ENCODE measurements around the gene PTH.

PTH gene

DNA sequence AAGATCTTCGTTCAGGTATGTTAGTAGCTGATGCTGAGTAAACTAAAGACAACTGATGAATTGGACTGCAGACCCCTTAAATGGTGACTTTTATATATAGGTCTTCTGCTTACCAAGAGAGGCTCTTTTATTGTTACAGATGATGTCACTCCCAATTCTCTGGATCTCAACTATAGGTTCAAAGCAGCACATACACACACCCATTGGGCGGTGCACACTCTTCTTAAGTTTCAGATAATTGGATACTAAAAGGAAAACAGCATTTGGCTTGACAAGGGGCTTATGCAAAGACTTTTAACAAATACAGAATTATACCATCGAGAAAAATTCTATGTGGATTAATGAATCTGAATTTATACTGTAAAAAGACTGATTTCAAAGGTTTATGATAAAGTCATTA is at the start of gene PTH:
PTH (minus strand) TSS at position 69 of the 400 bp plus-strand sequence. CDS start 3,142 bp downstream, outside the sequence.
- DNase-seq, result no peak

DNA sequence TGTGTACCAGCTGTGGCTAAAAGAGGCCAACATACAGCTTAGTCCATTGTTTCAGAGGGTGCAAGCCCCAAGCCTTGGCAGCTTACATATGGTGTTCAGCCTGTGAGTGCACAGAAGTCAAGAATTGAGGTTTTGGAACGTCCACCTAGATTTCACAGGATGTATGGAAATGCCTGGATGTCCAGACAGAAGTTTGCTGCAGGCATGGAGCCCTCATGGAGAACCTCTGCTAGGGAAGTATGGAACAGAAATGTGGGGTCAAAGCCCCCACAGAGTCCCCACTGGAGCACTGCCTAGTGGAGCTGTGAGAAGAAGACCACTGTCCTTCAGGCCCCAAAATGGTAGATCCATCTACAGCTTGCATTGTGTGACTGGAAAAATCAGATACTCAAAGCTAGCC is 42.2 kb upstream of the PTH start:
- DNase-seq, result no peak

DNA sequence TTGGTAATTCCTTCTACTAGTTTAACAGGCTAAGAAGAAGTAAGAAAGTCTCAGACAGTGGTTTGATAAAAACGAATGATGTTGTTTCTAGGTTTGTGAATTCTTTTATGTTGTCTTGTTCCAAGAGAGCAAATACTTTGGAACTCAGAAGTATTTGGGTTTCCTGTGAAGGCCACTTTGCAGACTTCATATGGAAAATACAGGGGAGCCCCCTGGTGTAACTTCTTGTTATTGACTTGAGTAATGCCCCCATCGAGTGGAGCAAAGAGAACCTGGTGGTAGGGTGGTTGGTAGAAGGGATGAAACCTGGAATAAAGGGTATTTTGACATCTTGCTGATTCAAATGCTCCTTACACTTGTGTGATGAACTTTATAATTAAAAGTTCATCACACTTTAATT is 40.0 kb upstream of the PTH start:
- no peak for DNase-seq

DNA sequence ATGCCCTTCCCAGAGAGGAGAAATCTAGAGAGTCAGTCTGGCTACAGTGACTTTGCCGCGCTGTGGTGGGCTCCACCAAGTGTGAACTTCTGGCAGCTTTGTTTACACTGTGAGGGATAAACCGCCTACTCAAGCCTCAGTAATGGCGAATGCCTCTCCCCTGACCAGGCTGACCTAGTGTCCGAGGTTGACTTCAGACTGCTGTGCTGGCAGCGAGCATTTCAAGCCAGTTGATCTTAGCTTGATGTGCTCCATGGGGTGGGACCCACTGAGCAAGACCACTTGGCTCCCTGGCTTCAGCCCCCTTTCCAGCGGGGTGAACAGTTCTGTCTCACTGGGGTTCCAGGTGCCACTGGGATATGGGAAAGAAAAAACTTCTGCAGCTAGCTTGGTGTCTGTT is 38.6 kb upstream of the PTH start:
- DNase-seq, result no peak

DNA sequence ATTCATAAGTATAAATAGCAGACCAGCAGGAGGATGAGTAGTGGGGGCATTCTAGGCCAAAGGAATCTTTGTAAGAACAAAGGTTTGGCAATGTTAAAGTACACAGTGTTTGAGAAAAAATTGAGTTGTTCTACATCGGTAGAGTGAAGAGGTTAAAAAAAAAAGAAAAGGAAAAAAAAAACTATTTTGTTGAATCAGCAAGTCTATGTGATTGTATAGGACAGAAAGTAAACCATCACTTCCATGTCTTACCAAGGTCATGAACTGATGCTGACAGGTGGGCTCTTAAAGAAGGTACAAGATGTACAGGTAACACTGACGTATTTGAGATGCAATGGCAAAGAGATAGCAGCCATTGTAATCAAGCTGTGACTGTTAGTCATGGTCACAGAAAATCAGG is 29.5 kb upstream of the PTH start:
- DNase-seq, result no peak

DNA sequence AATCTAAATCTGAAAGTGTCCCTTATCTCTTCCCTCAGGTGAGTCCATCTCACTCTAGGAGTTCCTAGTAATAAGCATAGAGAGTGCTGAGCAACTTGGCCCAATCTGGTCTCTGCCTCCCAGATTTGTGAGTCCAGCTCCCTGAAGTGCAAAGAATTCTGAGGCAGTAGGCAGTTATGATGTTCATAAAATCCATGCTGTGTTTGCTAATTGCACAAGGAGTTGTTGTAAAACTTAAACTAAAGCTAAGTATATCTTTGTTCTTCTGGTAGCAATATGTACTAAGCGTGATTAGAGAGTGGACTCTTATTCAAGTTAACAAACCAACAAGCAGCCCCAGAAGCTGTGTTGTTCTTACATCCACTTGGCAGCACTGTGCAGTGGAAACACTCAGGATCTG is 7.6 kb upstream of the PTH start:
- DNase-seq, result no peak

DNA sequence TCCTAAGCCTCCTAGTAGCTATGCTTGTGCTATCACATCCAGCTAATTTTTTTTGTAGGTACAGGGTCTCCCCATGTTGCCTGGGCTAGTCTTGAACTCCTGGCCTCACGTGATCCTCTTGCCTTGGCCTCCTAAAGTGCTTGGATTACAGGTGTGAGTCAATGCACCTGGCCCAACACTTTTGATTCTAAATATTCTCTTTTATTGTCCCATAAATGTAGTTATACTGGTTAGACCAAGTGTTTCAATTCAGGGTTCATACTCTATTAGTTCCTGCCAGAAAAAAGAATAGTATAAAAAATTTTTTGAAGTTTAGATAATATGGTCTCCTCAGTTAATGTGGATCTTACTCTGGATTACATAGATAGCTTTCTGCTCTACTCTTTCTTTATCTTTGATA is 6.7 kb upstream of the PTH start:
- no peak for DNase-seq

DNA sequence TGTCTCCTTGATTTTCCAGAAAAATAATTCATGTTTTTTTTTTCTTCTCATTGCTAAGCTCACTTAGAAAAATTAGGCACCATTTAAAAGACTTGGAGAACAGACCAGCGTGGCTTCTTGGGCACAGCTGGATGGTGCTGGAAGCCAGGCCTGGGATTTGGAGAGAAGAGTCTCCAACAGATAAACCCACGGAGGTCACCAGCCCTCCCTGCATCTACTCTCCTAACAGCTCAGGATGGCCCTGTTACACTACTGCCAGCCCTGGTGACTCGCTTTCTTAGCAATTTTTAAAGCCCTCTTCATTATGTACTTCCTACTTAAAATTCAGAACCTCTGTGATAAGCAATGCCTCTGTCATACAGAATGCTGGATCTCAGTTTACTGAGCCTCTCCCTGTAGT is 1.7 kb downstream of the PTH start:
- no peak for DNase-seq

DNA sequence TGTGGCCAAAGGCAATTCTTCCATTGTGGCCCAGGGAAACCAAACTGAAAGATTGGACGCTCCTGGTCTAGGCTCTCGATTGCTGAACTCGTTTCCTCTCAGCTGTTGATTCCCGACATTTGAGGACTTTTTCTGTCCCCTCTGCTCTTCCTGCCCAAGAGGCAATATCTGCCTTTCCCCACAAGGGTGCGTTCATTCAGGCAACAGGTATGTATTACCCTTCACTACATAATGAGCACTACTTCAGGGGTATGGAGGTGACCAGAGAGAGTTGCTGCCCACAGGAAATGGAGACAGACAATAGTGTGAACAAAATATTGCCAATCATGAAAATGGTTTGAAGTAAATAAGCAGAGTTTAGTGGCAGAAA is 8.2 kb downstream of the PTH start:
- no peak for DNase-seq

DNA sequence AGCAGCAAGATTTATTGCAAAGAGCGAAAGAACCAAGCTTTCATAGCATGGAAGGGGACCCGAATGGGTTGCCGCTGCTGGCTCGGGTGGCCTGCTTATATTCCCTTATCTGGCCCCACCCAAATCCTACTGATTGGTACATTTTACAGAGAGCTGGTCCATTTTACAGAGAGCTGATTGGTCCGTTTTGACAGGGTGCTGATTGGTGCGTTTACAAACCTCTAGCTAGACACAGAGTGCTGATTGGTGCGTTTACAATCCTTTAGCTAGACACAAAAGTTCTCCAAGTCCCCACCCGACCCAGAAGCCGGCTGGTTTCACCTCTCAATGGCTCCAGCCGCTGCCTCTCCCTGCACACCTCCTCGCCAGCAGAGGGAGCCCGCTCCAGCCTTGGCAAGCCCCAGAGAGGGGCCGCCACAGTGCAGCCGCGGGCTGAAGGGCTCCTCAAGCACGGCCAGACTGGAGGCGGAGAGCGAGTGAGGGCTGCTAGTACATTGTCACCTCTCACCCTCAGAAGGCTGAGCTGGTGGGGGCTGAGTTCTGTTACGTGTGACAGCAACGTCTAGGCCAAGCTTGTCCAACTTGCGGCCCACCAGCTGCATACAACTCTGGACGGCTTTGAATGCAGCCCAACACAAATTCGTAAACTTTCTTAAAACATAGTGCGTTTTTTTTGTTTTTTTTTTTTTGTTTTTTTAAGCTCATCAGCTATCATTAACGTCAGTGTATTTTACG is 8.7 kb downstream of the PTH start:
- no peak for DNase-seq

DNA sequence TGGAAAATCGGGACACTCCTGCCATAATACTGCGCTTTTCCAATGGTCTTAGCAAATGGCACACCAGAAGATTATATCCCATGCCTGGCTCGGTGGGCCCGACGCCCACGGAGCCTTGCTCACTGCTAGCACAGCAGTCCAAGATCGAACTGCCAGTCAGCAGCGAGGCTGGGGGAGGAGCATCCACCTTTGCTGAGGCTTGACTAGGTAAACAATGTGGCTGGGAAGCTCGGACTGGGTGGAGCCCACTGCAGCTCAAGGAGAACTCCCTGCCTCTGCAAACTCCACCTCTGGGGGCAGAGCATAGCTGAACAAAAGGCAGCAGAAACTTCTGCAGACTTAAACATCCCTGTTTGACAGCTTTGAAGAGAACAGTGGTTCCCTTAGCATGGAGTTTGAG is 15.6 kb downstream of the PTH start:
- no peak for DNase-seq

DNA sequence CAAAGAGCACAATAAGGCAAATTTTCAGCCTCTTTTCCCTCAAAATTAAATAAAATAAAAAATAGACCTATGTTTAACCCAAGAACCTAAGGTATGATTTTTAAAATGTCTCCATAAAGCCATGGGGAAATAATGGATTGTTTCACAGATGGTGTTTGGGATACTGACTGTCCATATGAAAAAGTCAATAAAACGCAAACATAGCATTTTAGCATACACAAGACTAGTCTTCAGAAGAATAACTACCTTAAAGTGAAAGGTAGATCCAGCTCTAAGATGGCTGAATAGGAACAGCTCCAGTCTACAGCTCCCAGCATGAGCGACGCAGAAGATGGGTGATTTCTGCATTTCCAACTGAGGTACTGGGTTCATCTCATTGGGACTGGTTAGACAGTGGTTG is 16.1 kb downstream of the PTH start:
- DNase-seq, result no peak

DNA sequence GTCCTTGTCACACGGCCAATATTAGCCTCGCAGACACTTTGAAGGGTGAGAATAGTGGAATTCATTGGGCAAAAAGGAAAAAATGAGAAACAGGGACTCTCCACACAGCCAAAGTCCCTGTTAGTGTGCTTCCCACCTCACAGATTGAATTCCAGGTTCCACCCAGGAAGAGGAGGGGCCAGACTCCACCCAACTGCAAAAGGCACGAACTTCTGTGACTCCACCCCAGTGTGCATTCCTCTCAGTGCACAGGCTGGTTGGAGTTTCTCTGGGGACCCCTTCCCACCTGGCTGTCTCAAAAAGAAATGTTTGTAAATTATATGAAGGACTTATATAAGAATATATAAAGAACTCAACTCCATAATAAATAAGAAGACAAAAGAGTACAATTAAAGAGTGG is 20.7 kb downstream of the PTH start:
- DNase-seq, result no peak

DNA sequence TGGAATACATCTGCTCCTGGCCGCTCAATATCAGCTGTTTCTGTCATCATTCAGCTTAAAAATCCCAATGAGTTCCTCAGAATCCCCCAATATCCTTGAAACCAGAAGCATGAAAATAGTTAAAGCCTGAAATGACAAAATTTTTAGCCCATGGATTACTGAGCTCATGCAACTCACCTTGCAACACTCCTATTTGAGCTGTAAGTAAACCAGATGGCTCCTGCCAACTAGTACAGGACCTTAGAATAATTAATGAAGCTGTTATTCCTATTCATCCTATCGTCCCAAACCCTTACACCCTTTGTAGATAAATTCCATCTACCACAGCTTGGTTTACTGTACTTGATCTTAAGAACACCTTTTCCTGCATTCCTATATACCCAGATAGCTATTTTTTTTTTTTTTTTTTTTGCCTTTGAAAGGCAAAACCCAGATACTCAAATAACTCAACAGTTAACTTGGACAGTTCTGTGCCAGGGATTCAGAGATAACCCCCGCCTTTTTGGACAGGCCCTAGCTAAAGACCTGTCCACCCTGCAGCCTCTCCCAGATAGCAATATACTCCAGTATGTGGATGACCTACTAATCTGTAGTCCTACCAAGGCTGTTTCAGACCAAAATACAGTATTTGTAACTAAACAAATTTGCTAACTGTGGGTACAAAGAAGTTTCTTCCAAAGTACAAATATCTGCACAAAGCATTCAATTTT is 22.6 kb downstream of the PTH start:
- no peak for DNase-seq

DNA sequence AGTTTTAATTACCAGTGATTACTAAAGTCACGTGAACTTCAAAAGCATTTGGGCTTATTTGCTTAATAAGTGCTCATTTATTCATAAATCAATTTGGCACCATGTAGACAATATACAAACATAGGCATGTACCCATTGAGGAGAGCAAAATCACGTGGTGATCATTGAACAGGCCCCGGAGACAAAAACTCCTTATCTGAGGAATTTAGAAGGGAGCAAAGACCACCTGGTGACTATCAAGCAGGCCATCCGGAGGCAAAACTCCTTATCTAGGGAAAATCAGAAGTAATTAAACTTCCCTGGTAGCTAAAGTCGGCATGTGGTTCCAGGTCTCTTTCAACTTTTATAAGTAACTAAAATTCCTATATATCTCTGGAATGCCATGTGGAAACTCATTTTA is 27.0 kb downstream of the PTH start:
- no peak for DNase-seq

DNA sequence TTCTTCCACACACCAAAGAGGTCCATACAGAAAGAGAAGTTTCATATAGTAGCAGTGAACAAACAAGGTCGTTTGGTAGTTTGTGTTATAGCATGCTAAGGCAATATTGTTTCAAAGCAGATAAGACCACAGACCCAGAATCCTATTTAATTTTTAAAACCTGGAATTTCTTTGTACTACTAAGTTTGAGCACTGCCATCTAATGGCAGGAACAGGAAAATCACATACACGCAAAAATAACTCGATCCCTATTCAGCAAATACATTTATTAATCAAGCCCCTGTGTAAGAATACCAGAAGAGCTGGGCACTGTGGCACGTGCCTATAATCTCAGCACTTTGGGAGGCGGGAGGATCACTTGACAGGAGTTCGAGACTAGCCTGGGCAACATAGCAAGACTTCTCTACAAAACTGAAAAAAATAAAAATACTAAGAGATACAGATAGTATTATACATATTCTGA is 29.9 kb downstream of the PTH start:
- DNase-seq, result no peak

DNA sequence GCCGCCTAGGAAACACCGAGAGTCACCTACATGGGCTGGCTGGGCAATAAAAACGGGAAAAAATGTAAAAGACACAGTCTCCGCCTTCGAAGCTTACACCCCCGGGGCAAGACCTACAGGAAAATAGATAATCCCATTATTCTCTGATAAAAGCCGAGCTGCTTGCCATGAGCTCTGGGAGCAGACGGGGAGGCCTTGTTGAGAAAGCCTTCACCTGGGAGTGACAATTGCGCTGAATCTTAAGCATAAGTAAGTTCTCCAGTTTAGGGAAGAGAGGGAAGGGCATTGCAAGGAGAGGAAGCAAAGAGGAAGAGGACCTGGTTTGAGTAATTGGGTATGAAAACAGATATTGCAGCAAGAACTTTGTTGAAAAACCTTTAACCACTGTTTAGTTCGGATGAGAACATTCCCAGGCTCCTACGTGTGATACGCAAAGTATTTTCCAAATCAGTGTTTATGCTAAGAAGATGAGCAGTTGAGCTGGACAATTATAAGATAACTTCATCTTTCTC is 32.0 kb downstream of the PTH start:
- DNase-seq, result no peak

DNA sequence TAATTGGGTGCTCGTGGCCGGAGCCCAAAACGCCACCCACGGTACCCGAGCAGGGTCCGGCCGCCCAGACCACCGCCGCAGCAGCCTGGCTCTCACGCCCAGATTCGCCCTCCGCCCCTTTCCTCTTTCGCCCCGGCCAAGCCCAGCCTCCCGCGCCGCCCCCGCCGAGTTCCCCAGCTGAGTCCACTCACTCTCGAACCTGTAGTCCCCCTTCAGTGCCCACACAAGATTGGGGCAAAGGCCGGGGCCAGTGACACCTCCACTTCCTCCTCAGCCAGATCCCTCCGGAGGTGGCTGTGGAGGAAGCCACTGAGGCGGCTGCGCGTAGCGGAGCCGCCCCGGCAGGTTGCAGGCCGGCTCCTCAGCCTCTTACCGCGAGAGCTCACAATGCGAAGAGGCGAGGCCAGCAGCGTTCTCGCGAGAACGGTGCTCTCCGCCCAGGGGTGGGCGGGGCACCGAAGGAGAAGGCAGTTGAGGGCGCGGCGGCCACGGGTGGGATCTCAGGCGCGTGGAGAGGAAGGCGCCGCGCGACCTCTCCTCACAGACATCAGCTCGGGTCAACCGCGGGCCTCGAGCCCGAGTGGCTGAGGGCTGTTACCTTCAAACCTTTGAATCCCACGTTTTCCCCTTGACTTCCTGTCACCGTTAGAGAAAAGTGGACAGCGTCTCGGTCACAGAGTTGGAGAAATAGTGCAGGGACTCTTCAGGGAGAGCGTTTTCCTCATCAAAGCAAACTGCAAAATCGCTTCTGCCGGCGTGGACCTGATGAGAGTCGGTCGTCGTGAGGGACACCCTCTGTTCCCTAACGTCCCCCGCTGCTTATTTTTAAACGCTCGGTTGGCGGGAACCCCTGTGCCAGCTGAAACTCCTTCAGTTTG is 32.7 kb downstream of the PTH start, which contains the start of gene BTBD10:
BTBD10 (minus strand) TSS at position 322 of the 878 bp plus-strand sequence. CDS start 18,098 bp downstream, outside the sequence.
- DNase-seq, result peak; percentile 96

DNA sequence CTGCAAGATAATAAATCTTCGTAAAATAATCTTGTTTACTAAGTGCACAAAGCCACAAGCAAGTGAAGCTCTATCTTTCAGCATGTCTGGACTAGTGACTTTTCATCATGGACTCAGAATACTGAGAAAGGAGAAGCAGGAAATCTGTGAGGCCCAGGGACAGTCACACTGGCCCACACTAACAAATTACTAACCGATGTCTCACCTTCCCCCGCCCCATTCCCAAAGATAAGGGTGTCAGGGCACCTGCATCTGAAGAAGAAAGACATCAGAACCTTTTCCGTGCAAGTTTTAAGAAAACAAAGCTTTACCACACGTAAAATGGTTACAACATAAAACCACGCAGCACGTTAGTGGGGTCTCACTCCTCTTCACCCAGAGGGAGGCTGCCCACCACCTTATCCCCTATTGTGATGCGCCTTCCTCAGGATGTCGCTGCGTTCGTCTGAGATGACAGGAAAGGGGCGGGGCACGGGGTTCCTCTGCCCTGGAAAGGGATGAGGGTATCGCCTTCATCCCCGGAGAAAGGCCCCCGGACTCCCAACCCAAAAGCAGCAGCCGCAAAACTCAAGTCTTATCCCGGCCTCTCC is 33.4 kb downstream of the PTH start:
- DNase-seq, result peak; percentile 70

DNA sequence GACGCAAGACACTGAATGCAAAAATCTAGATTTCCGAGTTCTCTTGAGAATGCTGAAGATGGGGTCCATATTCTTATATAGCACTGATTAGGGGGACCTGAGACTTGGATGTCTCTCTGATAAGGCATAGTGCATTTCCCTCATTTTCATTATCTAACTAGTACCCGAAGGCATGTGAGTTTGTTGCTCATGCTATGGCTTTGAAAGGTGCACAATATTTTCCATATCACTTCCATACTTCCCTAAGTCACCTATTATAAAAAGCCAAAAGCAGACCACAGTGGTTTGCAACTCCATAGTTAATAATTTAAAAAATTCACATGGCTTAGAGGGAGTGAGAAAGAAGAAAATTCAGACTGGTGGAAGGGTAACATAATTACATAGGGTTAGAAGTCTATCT is 34.5 kb downstream of the PTH start:
- DNase-seq, result no peak

DNA sequence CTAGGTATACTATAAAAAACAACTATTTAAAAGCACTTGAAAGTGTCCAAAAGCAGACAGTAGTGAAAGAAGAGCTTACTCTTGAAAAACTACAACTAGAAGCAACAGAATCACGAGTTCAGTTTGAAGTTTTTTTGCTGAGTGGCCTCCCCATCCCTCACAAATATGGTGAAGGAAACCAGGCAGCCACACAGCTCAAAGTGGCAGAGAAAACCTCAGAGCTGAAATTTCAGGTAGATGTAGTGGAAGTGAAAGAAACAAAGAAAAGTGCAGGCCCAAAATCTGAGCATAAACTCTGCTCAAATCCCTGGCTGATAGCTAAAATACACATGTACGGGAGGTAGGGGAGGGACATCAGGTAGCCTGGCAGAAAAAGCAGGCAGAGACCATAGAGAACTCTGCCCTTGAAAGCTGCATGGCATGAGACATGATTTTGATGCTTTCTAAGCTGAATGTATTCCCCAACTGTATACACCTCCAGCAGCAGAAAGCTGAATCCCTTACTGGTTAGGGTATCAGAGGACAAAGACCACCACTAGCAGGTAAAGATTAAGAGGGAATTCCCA is 44.9 kb downstream of the PTH start:
- no peak for DNase-seq

DNA sequence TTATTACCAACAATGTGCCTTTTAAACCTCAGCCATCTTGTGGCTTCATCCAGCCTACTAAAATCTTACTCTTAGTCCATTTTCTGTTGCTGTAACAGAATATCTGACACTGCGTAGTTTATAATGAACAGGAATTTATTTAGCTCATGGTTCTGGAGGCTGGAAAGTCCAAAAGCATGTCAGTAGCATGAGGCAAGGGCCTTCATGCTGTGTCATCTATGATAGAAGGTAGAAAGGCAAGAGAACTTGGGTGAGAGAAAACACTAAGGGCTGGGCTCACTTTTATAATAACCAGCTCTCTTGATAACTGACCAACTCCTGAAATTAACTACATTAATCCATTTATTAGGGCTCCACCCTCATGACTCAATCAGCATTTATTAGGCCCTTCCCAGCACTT is 46.3 kb downstream of the PTH start:
- no peak for DNase-seq

DNA sequence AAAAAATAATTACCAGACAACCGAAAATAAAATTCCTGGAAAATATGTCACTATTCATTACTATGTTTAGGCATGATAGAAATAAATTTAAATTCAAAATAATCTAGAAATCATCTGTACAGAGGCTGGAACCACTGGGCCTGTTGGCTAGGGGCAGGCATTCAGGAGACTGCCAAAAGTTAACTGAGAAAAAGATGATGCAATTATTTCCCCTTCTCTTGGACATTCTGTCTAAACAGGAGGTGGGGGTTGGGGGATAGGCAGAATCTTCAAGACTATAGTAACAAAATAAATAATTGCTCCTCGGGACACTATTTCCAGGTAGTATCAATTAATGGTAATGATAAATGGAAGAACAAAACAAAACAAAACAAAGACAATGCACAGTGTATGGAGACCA is 46.9 kb downstream of the PTH start:
- DNase-seq, result peak; percentile 43

All from femur (tissue), 1 donor.